Measurements from ENCODE around the gene GMCL1.
"Not testable (repeated sequence)": the region's sequence is repeated elsewhere in the genome, so short reads cannot be mapped to it uniquely, and the experiment has no call there.

Gene GMCL1

GRCh38 chr2:69863298-69863697 lies 33.8 kb downstream of the GMCL1 start:
- no peak for DNase-seq

- DNase-seq, result no peak
These were observed 59.0 kb downstream of the GMCL1 start for GRCh38 chr2:69888451-69888850.

- no peak for DNase-seq
These were observed 59.8 kb downstream of the GMCL1 start for GRCh38 chr2:69889302-69889701.

GRCh38 chr2:69890881-69891280 lies 61.4 kb downstream of the GMCL1 start:
- no peak for DNase-seq

GRCh38 chr2:69892838-69893424 lies 63.5 kb downstream of the GMCL1 start:
- DNase-seq, result not testable (repeated sequence)

- peak; percentile 73 for DNase-seq
These were observed 64.5 kb downstream of the GMCL1 start, which contains the start of gene SNRNP27 for GRCh38 chr2:69893684-69894551. SNRNP27 (plus strand) TSS chr2:69893956; CDS start chr2:69893985, 29 bp downstream.

- DNase-seq, result not testable (repeated sequence)
These were observed 65.3 kb downstream of the GMCL1 start for GRCh38 chr2:69894737-69895136.

- no peak for DNase-seq
These were observed 72.9 kb downstream of the GMCL1 start for GRCh38 chr2:69902213-69902922.

- DNase-seq, result no peak
These were observed 77.8 kb downstream of the GMCL1 start for GRCh38 chr2:69907216-69907615.

- peak; percentile 73 for DNase-seq
These were observed 82.6 kb downstream of the GMCL1 start for GRCh38 chr2:69911985-69912563.

- peak; percentile 100 for DNase-seq
These were observed 84.9 kb downstream of the GMCL1 start for GRCh38 chr2:69914164-69914949.

- DNase-seq, result no peak
These were observed 85.8 kb downstream of the GMCL1 start, which contains the start of gene MXD1 for GRCh38 chr2:69914950-69915945. MXD1 (plus strand) TSS chr2:69915109; CDS start chr2:69915331, 222 bp downstream.

GRCh38 chr2:69916106-69916505 lies 86.6 kb downstream of the GMCL1 start:
- DNase-seq, result no peak

GRCh38 chr2:69917852-69918251 lies 88.4 kb downstream of the GMCL1 start:
- no peak for DNase-seq

- no peak for DNase-seq
These were observed 88.9 kb downstream of the GMCL1 start for GRCh38 chr2:69918401-69918800.

- DNase-seq, result no peak
These were observed 93.7 kb downstream of the GMCL1 start for GRCh38 chr2:69923116-69923515.

- DNase-seq, result no peak
These were observed 97.5 kb downstream of the GMCL1 start for GRCh38 chr2:69926849-69927515.
